EL (cell line): ENCODE results near the gene TPCN1.
A peak's percentile ranks its signal among the peaks of the same experiment; 100 is the strongest.

Experiments used
- DNase-seq: peaks from one replicate; pipeline ENCODE4 v3.0.0-alpha.2; 2016

The TPCN1 gene

GRCh38 chr12:113242560-113242959 lies 21.3 kb downstream of the TPCN1 start:
- peak; percentile 47 for DNase-seq

GRCh38 chr12:113244047-113244460 lies 22.8 kb downstream of the TPCN1 start:
- no peak for DNase-seq

GRCh38 chr12:113244478-113244958 lies 23.3 kb downstream of the TPCN1 start:
- no peak for DNase-seq

GRCh38 chr12:113245695-113246477 lies 24.6 kb downstream of the TPCN1 start:
- DNase-seq, result peak; percentile 61

GRCh38 chr12:113246478-113247122 lies 25.3 kb downstream of the TPCN1 start:
- DNase-seq, result no peak

- peak; percentile 61 for DNase-seq
Measured at GRCh38 chr12:113247123-113248050, 26.1 kb downstream of the TPCN1 start.

- no peak for DNase-seq
Measured at GRCh38 chr12:113248051-113248825, 27.0 kb downstream of the TPCN1 start.

- DNase-seq, result no peak
Measured at GRCh38 chr12:113248842-113249435, 27.7 kb downstream of the TPCN1 start.

GRCh38 chr12:113249546-113249945 lies 28.3 kb downstream of the TPCN1 start:
- no peak for DNase-seq

GRCh38 chr12:113250045-113250444 lies 28.8 kb downstream of the TPCN1 start:
- no peak for DNase-seq

GRCh38 chr12:113251404-113252070 lies 30.3 kb downstream of the TPCN1 start:
- DNase-seq, result no peak

- no peak for DNase-seq
Measured at GRCh38 chr12:113252494-113252893, 31.2 kb downstream of the TPCN1 start.

GRCh38 chr12:113253532-113254285 lies 32.4 kb downstream of the TPCN1 start:
- no peak for DNase-seq

GRCh38 chr12:113254298-113254697 lies 33.0 kb downstream of the TPCN1 start:
- DNase-seq, result no peak

- no peak for DNase-seq
Measured at GRCh38 chr12:113257564-113257963, 36.3 kb downstream of the TPCN1 start.

GRCh38 chr12:113260127-113260526 lies 38.9 kb downstream of the TPCN1 start:
- no peak for DNase-seq

GRCh38 chr12:113260636-113261300 lies 39.5 kb downstream of the TPCN1 start:
- DNase-seq, result no peak

GRCh38 chr12:113261847-113262470 lies 40.7 kb downstream of the TPCN1 start:
- DNase-seq, result peak; percentile 21

GRCh38 chr12:113262710-113263109 lies 41.4 kb downstream of the TPCN1 start:
- DNase-seq, result no peak
